CD8-positive, alpha-beta memory T cell (primary cell): Measurements from ENCODE around the gene TAMM41. TPM values are rescaled to one million over a fixed set of nuclear protein-coding genes. Genes with fewer than 3 reads are reported as not detected.
"Not testable (repeated sequence)": the region's sequence is repeated elsewhere in the genome, so short reads cannot be mapped to it uniquely, and the experiment has no call there.

Source experiments
- CTCF ChIA-PET: fragments of 350-600 bp; sonication (Branson Sonifier 250); formaldehyde crosslinking; loops from one replicate; lab custom pipeline; 2021; ENCODE audit warnings: antibody characterized with exemption; lab: Charles Lee
- POLR2A ChIA-PET: fragments of 350-600 bp; sonication (Branson Sonifier 250); formaldehyde crosslinking; loops from one replicate; lab custom pipeline; 2021; ENCODE audit warnings: antibody characterized with exemption; lab: Charles Lee
- DNase-seq, 5 donors: peaks; one replicate each; pipeline versions ENCODE4 v3.0.0 to v3.0.0-alpha.2; 2020 to 2022; ENCODE audit warnings: mixed read lengths in 1 of 5
- H3K27ac ChIP-seq: one replicate; pipeline ENCODE4 v1.7.0; 2013; ENCODE audit warnings: low read depth, mild to moderate bottlenecking, low read length, moderate library complexity
- H3K27me3 ChIP-seq: 2 replicates; pipeline ENCODE4 v1.7.0; 2013; ENCODE audit warnings: low read length, mild to moderate bottlenecking; ENCODE audit not compliant: insufficient read depth, poor library complexity, severe bottlenecking
- H3K36me3 ChIP-seq: 2 replicates; pipeline ENCODE4 v1.7.0; 2013; ENCODE audit warnings: mild to moderate bottlenecking, low read length, moderate library complexity; ENCODE audit not compliant: insufficient read depth
- H3K4me1 ChIP-seq: 2 replicates; pipeline ENCODE4 v1.7.0; 2013; ENCODE audit warnings: mild to moderate bottlenecking, low read length, moderate library complexity; ENCODE audit not compliant: insufficient read depth
- H3K4me3 ChIP-seq: 2 replicates; pipeline ENCODE4 v1.7.0; 2013; ENCODE audit warnings: mild to moderate bottlenecking, low read length
- H3K9me3 ChIP-seq: 2 replicates; pipeline ENCODE4 v1.7.0; 2013; ENCODE audit warnings: mild to moderate bottlenecking, low read length
- H3K27ac Mint-ChIP-seq, 8 donors: one replicate each; pipeline ENCODE4 v1.8.0; 2020 to 2021; ENCODE audit warnings: mixed read lengths in 8 of 8, mild to moderate bottlenecking in 6 of 8, inconsistent platforms in 3 of 8, moderate library complexity in 3 of 8
- H3K27me3 Mint-ChIP-seq, 2 donors: one replicate each; pipeline ENCODE4 v1.8.0; 2020 to 2021; ENCODE audit warnings: mixed read lengths in 2 of 2, mild to moderate bottlenecking in 1 of 2, moderate library complexity in 1 of 2
- H3K36me3 Mint-ChIP-seq, 3 donors: one replicate each; pipeline ENCODE4 v1.8.0; 2020 to 2021; ENCODE audit warnings: mixed read lengths in 3 of 3, inconsistent platforms in 1 of 3, mild to moderate bottlenecking in 1 of 3
- H3K4me1 Mint-ChIP-seq, 3 donors: one replicate each; pipeline ENCODE4 v1.8.0; 2020 to 2021; ENCODE audit warnings: mixed read lengths in 3 of 3, inconsistent platforms in 1 of 3, mild to moderate bottlenecking in 1 of 3
- H3K4me3 Mint-ChIP-seq, 7 donors: one replicate each; pipeline ENCODE4 v1.8.0; 2020 to 2021; ENCODE audit warnings: mixed read lengths in 7 of 7, mild to moderate bottlenecking in 6 of 7, moderate library complexity in 4 of 7, inconsistent platforms in 2 of 7
- H3K9me3 Mint-ChIP-seq, 5 donors: one replicate each; pipeline ENCODE4 v1.8.0; 2020 to 2022; ENCODE audit warnings: mixed read lengths in 5 of 5, mild to moderate bottlenecking in 3 of 5, moderate library complexity in 2 of 5, inconsistent platforms in 1 of 5
- polyA plus RNA-seq: library from polyadenylated mRNA; unstranded; fragments of 300-500 nt; fragmentation: Illumina TruSeq; gene quantifications from one replicate; pipeline ENCODE4 v1.2.3, GENCODE V29; 2021
- total RNA-seq, 2 experiments: library from RNA; stranded (reverse); gene quantifications; one replicate each; pipeline ENCODE4 v1.2.3, GENCODE V29; 2021

TAMM41 gene, protein sequence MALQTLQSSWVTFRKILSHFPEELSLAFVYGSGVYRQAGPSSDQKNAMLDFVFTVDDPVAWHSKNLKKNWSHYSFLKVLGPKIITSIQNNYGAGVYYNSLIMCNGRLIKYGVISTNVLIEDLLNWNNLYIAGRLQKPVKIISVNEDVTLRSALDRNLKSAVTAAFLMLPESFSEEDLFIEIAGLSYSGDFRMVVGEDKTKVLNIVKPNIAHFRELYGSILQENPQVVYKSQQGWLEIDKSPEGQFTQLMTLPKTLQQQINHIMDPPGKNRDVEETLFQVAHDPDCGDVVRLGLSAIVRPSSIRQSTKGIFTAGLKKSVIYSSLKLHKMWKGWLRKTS
- 10 to 100 TPM; 22.9 to 26.1 TPM for total RNA-seq
- polyA plus RNA-seq: 26.0 TPM

DNA sequence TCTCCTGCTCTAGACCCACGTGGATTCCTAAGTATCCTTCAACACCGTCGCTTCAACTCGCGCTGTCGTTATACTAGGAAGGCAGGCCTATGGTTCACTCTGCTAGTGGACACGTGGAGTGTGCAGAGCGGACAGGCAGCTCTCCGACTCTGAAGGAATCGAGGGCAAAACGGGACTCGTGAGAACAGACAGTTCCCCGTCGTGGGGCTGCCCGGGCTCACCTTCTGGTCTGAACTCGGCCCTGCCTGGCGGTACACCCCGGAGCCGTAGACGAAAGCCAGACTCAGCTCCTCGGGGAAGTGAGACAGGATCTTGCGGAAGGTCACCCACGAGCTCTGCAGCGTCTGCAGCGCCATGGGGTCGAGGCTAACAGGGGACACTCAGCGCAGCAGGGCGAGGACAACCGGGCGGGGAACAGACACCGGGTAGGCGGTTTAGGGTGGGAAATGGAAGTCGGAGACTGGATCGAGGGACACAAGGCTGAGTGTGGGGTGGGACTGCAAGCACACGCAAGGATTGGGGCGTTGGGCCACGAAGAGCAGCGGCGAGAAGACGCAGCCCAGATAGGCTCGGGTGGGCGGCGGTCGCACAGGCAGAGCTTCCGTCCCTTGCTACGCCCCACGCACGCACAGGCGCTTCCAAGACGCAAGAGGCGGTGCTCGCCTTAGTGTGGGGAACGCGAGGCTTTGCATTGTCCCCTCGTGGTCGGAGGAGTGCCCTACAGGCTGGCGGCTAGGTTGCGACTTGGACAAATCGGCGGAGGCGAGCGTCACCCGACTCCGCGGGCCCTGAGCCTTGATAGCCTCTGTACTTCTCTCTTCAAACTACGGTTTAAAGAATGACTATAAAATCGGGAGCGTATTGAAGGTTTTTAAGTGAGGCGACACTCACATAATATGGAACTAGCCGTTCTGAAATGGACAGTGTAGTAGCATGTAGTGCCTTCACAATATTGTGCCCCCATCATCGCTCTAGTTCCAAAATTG is at the start of gene TAMM41:
TAMM41 (minus strand) TSS at position 605 of the 986 bp plus-strand sequence; CDS start at position 356, 249 bp downstream.
- Histone ChIP-seq H3K27ac (peak within 1 kb of the TSS; percentile 91), H3K9me3 (no peaks in the 10 kb centered on the region), H3K36me3 (peaks cover 17% of the 10 kb centered on the region), H3K4me1 (peaks cover 27% of the 10 kb centered on the region), H3K4me3 (peak within 1 kb of the TSS; percentile 97), H3K27me3 (no peaks in the 10 kb centered on the region)
- H3K36me3 Mint-ChIP-seq: peaks cover 3 to 38% (median 11%) of the 10 kb centered on the region in 3 donors
- H3K27me3 Mint-ChIP-seq: no peaks in the 10 kb centered on the region
- peak within 1 kb of the TSS; percentile 86 to 100 (median 97) for H3K27ac Mint-ChIP-seq
- CTCF ChIA-PET: interaction anchor here (0.8 to 2.7 kb wide), 8 partner anchors 11 to 634 kb away, joined by 3 to 18 read pairs (median 3); no protein-coding TSS in a partner anchor
- peaks cover 41 to 55% (median 52%) of the 10 kb centered on the region in 3 donors for H3K4me1 Mint-ChIP-seq
- POLR2A ChIA-PET: interaction anchor here (0.6 to 1.8 kb wide), 6 partner anchors 62 to 638 kb away, joined by 3 to 6 read pairs (median 3); partner anchors contain the start of genes TSEN2 and VGLL4
- peak; percentile 74 to 93 (median 84) for DNase-seq
- no peaks in the 10 kb centered on the region for H3K9me3 Mint-ChIP-seq
- H3K4me3 Mint-ChIP-seq: peak within 1 kb of the TSS; percentile 97 to 100 (median 99)

DNA sequence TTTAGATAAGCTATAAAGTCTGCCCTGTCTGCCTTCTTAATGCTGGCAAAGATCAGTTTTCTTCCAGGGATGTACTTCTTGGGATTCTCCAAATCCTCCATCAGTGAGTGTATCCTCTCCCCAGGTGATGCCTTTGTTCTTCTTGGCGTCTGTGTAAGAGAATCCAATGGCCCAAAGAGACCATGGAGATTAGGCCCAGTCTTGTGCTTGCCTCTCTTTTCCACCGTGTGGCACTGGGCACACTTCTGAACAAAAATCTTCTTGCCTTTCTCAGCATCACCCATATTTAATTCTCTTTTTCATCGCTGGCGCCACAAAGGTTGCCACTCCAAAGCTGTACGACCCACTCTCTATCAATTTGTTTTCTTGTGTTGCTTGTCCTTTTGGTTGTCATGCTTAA is 32.2 kb upstream of the TAMM41 start:
- DNase-seq: no peak
- Histone ChIP-seq H3K4me3 (no peak overlapping the region), H3K36me3 (no peaks in the 10 kb centered on the region), H3K9me3 (no peaks in the 10 kb centered on the region), H3K27ac (no peak overlapping the region), H3K27me3 (no peaks in the 10 kb centered on the region), H3K4me1 (no peaks in the 10 kb centered on the region)
- Mint-ChIP-seq H3K4me1 (no peaks in the 10 kb centered on the region), H3K27me3 (peaks cover 10 to 27% of the 10 kb centered on the region in 2 donors), H3K27ac (no peak overlapping the region), H3K9me3 (no peaks in the 10 kb centered on the region), H3K4me3 (no peak overlapping the region), H3K36me3 (no peaks in the 10 kb centered on the region)
- ChIA-PET POLR2A (no interaction called here), CTCF (no interaction called here)

DNA sequence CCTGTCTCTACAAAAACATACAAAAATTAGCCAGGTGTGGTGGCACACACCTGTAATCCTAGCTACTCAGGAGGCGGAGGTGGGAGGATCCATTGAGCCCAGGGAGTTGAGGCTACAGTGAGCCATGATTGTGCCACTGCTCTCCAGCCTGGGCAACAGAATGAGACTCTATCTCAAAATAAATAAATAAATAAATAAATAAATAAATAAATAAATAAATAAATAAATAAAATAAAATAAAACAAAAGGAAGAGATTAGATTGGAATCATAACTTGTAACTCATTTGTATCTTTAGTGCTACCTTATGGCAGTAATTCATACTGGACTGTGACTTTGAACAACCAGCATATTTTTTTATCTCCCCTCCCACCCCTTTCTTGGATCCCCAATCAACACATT is 28.0 kb upstream of the TAMM41 start:
- H3K36me3 ChIP-seq, H3K9me3 Mint-ChIP-seq, H3K4me1 ChIP-seq, H3K4me1 Mint-ChIP-seq, POLR2A ChIA-PET, CTCF ChIA-PET, H3K27ac ChIP-seq, H3K36me3 Mint-ChIP-seq, H3K27ac Mint-ChIP-seq, H3K27me3 ChIP-seq, H3K9me3 ChIP-seq, H3K4me3 Mint-ChIP-seq, H3K4me3 ChIP-seq, DNase-seq: not testable (repeated sequence)
- H3K27me3 Mint-ChIP-seq: peaks cover 2 to 30% of the 10 kb centered on the region in 2 donors

DNA sequence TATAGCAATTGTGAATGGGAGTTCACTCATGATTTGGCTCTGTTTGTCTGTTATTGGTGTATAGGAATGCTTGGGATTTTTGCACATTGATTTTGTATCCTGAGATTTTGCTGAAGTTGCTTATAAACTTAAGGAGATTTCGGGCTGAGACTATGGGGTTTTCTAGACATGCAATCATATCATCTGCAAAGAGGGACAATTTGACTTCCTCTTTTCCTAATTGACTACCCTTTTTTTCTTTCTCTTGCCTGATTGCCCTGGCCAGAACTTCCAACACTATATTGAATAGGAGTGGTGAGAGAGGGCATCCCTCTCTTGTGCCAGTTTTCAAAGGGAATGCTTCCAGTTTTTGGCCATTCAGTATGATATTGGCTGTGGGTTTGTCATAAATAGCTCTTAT is 17.1 kb upstream of the TAMM41 start:
- CTCF ChIA-PET, H3K9me3 ChIP-seq, H3K36me3 ChIP-seq, H3K4me1 Mint-ChIP-seq, H3K4me1 ChIP-seq, H3K4me3 ChIP-seq, DNase-seq, H3K27ac ChIP-seq, H3K27ac Mint-ChIP-seq, POLR2A ChIA-PET, H3K4me3 Mint-ChIP-seq, H3K36me3 Mint-ChIP-seq, H3K27me3 ChIP-seq: not testable (repeated sequence)
- Mint-ChIP-seq H3K9me3 (peaks cover 0 to 19% (median 10%) of the 10 kb centered on the region in 5 donors), H3K27me3 (peaks cover 20 to 34% of the 10 kb centered on the region in 2 donors)

DNA sequence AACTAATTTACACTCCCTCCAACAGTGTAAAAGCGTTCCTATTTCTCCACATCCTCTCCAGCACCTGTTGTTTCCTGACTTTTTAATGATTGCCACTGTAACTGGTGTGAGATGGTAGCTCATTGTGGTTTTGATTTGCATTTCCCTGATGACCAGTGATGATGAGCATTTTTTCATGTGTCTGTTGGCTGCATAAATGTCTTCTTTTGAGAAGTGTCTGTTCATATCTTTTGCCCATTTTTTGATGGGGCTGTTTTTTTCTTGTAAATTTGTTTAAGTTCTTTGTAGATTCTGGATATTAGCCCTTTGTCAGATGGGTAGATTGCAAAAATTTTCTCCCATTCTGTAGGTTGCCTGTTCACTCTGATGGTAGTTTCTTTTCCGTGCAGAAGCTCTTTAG is 15.9 kb upstream of the TAMM41 start:
- H3K27ac Mint-ChIP-seq, H3K4me3 Mint-ChIP-seq, CTCF ChIA-PET, H3K4me1 ChIP-seq, H3K36me3 ChIP-seq, DNase-seq, H3K4me3 ChIP-seq, H3K27ac ChIP-seq, H3K4me1 Mint-ChIP-seq, H3K9me3 ChIP-seq, POLR2A ChIA-PET, H3K36me3 Mint-ChIP-seq, H3K27me3 ChIP-seq: not testable (repeated sequence)
- Mint-ChIP-seq H3K27me3 (peaks cover 18 to 33% of the 10 kb centered on the region in 2 donors), H3K9me3 (peaks cover 0 to 19% (median 10%) of the 10 kb centered on the region in 5 donors)

DNA sequence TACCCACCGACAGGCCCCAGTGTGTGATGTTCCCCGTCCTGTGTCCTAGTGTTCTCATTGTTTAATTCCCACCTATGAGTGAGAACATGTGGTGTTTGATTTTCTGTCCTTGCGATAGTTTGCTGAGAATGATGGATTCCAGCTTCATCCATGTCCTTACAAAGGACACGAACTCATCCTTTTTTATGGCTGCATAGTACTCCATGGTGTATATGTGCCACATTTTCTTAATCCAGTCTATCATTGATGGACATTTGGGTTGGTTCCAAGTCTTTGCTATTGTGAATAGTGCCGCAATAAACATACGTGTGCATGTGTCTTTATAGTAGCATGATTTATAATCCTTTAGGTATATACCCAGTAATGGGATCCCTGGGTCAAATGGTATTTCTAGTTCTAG is 15.5 kb upstream of the TAMM41 start:
- H3K27me3 Mint-ChIP-seq: peaks cover 18 to 37% of the 10 kb centered on the region in 2 donors
- POLR2A ChIA-PET: not testable (repeated sequence)

DNA sequence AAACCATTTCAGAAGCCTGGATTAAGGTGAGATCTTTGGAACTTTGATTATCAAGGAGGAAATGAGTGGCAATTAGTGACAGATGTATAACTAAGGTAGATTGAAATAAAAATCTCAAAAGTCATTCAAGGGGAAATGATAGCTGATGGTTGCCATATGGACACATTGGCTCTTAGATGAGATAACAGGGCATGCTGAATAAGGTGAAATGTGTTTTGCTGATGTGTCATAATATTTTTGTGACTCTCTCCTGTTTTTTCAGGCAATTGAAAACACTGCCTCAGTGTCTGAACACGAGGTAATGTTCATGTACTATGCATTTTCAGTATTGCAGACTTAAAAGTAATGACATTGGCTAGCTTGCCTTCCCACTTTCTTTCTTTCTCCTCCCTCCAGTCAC is 13.5 kb upstream of the TAMM41 start:
- Mint-ChIP-seq H3K27me3 (peaks cover 21 to 29% of the 10 kb centered on the region in 2 donors), H3K9me3 (peaks cover 0 to 15% (median 10%) of the 10 kb centered on the region in 5 donors)
- H3K4me3 ChIP-seq, H3K27ac Mint-ChIP-seq, H3K27me3 ChIP-seq, H3K4me1 Mint-ChIP-seq, H3K27ac ChIP-seq, POLR2A ChIA-PET, H3K4me1 ChIP-seq, DNase-seq, H3K9me3 ChIP-seq, H3K36me3 Mint-ChIP-seq, CTCF ChIA-PET, H3K4me3 Mint-ChIP-seq, H3K36me3 ChIP-seq: not testable (repeated sequence)

More for the DNA sequence above, 15.5 kb upstream of the TAMM41 start:
- H3K4me3 Mint-ChIP-seq, H3K4me3 ChIP-seq, H3K36me3 ChIP-seq, H3K27me3 ChIP-seq, DNase-seq, H3K27ac ChIP-seq, H3K4me1 Mint-ChIP-seq, H3K4me1 ChIP-seq, CTCF ChIA-PET, H3K36me3 Mint-ChIP-seq, H3K9me3 ChIP-seq, H3K27ac Mint-ChIP-seq: not testable (repeated sequence)
- peaks cover 0 to 19% (median 10%) of the 10 kb centered on the region in 5 donors for H3K9me3 Mint-ChIP-seq

DNA sequence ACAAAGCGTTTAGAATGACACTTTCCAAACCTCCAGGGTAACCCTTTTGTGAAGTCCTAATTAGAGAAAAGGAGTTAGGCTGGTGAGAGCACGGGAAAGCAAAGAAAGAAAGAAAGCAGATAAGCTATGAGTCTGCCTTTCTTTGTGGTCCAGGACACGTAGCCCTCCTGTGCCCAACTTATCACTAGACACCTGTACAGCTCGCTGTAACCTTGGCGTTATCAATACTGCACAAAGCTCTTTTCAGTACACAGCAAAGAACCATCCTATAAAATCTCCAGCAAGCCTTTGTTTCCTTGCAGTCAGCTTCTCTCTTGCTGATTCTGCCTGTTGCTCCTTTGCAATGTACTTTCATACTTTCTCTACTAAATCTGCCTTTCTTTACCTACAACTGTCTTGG is 6.8 kb upstream of the TAMM41 start:
- no peak overlapping the region for H3K27ac ChIP-seq
- no peaks in the 10 kb centered on the region for H3K4me1 ChIP-seq
- no peak overlapping the region for H3K4me3 ChIP-seq
- Mint-ChIP-seq H3K36me3 (no peaks in the 10 kb centered on the region), H3K4me1 (no peaks in the 10 kb centered on the region), H3K27ac (no peak overlapping the region), H3K4me3 (no peak overlapping the region), H3K27me3 (peaks cover 13 to 33% of the 10 kb centered on the region in 2 donors), H3K9me3 (peaks cover 0 to 4% (median 0%) of the 10 kb centered on the region in 5 donors)
- H3K27me3 ChIP-seq: no peaks in the 10 kb centered on the region
- CTCF ChIA-PET: no interaction called here
- no peak for DNase-seq
- H3K9me3 ChIP-seq: no peaks in the 10 kb centered on the region
- no peaks in the 10 kb centered on the region for H3K36me3 ChIP-seq
- POLR2A ChIA-PET: no interaction called here
